Loucy (cell line): ENCODE measurements around the gene MACO1.
"Not testable (repeated sequence)": the region's sequence is repeated elsewhere in the genome, so short reads cannot be mapped to it uniquely, and the experiment has no call there.

Source experiments
- H2AFZ ChIP-seq: fragments of 200-600 bp; sonication (generic); 2 replicates; pipeline ENCODE4 v1.6.0; 2016; ENCODE audit warnings: antibody characterized with exemption, mild to moderate bottlenecking, low read length, moderate library complexity
- H3F3A ChIP-seq: fragments of 200-600 bp; 2 replicates; pipeline ENCODE4 v1.6.0; 2016; ENCODE audit warnings: antibody characterized with exemption, low read depth, mild to moderate bottlenecking
- H3K27me3 ChIP-seq: fragments of 200-600 bp; sonication (generic); 2 replicates; pipeline ENCODE4 v1.6.1; 2014; ENCODE audit warnings: low read length, mild to moderate bottlenecking; ENCODE audit not compliant: insufficient read depth, poor library complexity, severe bottlenecking
- H3K36me3 ChIP-seq: fragments of 200-600 bp; sonication (generic); 2 replicates; pipeline ENCODE4 v1.6.1; 2016; ENCODE audit warnings: low read length; ENCODE audit not compliant: insufficient read depth
- H3K4me1 ChIP-seq: fragments of 200-600 bp; sonication (generic); 2 replicates; pipeline ENCODE4 v1.5.1; 2014; ENCODE audit warnings: low read length, mild to moderate bottlenecking; ENCODE audit not compliant: insufficient read depth, poor library complexity, severe bottlenecking
- H3K4me2 ChIP-seq: fragments of 200-600 bp; sonication (generic); 2 replicates; pipeline ENCODE4 v1.6.0; 2014; ENCODE audit warnings: antibody characterized with exemption, low read length, low read depth, mild to moderate bottlenecking; ENCODE audit not compliant: poor library complexity, severe bottlenecking
- H3K4me3 ChIP-seq: fragments of 200-600 bp; sonication (generic); 2 replicates; pipeline ENCODE4 v1.5.1; 2014; ENCODE audit warnings: low read length, mild to moderate bottlenecking, mixed read lengths; ENCODE audit not compliant: poor library complexity, severe bottlenecking
- H3K79me2 ChIP-seq: fragments of 200-600 bp; sonication (generic); 2 replicates; pipeline ENCODE4 v1.6.1; 2014; ENCODE audit warnings: low read length; ENCODE audit not compliant: insufficient read depth
- H3K9ac ChIP-seq: fragments of 200-600 bp; sonication (generic); 2 replicates; pipeline ENCODE4 v1.6.0; 2014; ENCODE audit warnings: mild to moderate bottlenecking, low read depth, low read length, moderate library complexity; ENCODE audit not compliant: poor library complexity, severe bottlenecking
- H3K9me2 ChIP-seq: fragments of 200-600 bp; sonication (generic); replicated peaks from 2 replicates; pipeline ENCODE4 v1.6.1; 2016; ENCODE audit warnings: low read depth, low read length, mixed read lengths
- H3K9me3 ChIP-seq: fragments of 200-600 bp; sonication (generic); 2 replicates; pipeline ENCODE4 v1.6.1; 2014; ENCODE audit warnings: mild to moderate bottlenecking, antibody characterized with exemption, low read length, low read depth; ENCODE audit not compliant: insufficient read depth
- H4K20me1 ChIP-seq: fragments of 200-600 bp; sonication (generic); 2 replicates; pipeline ENCODE4 v1.6.0; 2014; ENCODE audit warnings: antibody characterized with exemption, low read length, mild to moderate bottlenecking; ENCODE audit not compliant: insufficient read depth, poor library complexity, severe bottlenecking
- CTCF ChIP-seq: fragments of 200-600 bp; sonication (generic); conservative IDR thresholded peaks from 2 replicates; pipeline ENCODE4 v1.5.1; 2014; ENCODE audit warnings: mild to moderate bottlenecking, antibody characterized with exemption, low read length
- EZH2phosphoT487 ChIP-seq: fragments of 200-600 bp; IDR thresholded peaks from 2 replicates; pipeline ENCODE4 v1.6.1; 2018; ENCODE audit warnings: antibody characterized with exemption, mild to moderate bottlenecking, moderate library complexity, borderline replicate concordance

Gene MACO1

GRCh38 chr1:25430073-25430966 lies at the start of gene MACO1:
MACO1 (plus strand) TSS chr1:25430897; CDS start chr1:25431099, 202 bp downstream.
- Histone ChIP-seq H3K9ac (peak within 1 kb of the TSS; percentile 81), H3K4me1 (peaks cover 43% of the 10 kb centered on the region), H3K79me2 (peaks cover 44% of the 10 kb centered on the region), H3K4me2 (peak within 1 kb of the TSS; percentile 96), H3F3A (peaks cover 3% of the 10 kb centered on the region), H3K4me3 (peak within 1 kb of the TSS; percentile 77), H3K9me2 (no peaks in the 10 kb centered on the region), H3K27me3 (no peaks in the 10 kb centered on the region), H3K36me3 (no peaks in the 10 kb centered on the region), H4K20me1 (peaks cover 40% of the 10 kb centered on the region), H3K9me3 (no peaks in the 10 kb centered on the region), H2AFZ (peak within 1 kb of the TSS; percentile 91)
- no peak for TF ChIP-seq CTCF
- no peak for TF ChIP-seq EZH2phosphoT487

- not testable (repeated sequence) for H3F3A ChIP-seq, H3K9me3 ChIP-seq, H3K4me3 ChIP-seq, H3K36me3 ChIP-seq, H2AFZ ChIP-seq, H4K20me1 ChIP-seq, H3K27me3 ChIP-seq, H3K9ac ChIP-seq, H3K9me2 ChIP-seq, H3K79me2 ChIP-seq, H3K4me1 ChIP-seq, H3K4me2 ChIP-seq
Observed at GRCh38 chr1:25382543-25382942, 48.2 kb upstream of the MACO1 start.

GRCh38 chr1:25383090-25383489 lies 47.6 kb upstream of the MACO1 start:
- not testable (repeated sequence) for H3K27me3 ChIP-seq, H3K79me2 ChIP-seq, H3K9me3 ChIP-seq, H3F3A ChIP-seq, H3K4me3 ChIP-seq, H4K20me1 ChIP-seq, H3K9me2 ChIP-seq, H3K36me3 ChIP-seq, H3K4me2 ChIP-seq, H2AFZ ChIP-seq, H3K4me1 ChIP-seq, H3K9ac ChIP-seq

GRCh38 chr1:25383875-25384274 lies 46.8 kb upstream of the MACO1 start:
- not testable (repeated sequence) for H3K4me2 ChIP-seq, H3K9me2 ChIP-seq

GRCh38 chr1:25387096-25387495 lies 43.6 kb upstream of the MACO1 start:
- H2AFZ ChIP-seq, H3K36me3 ChIP-seq, H3K27me3 ChIP-seq, H4K20me1 ChIP-seq, H3K9me2 ChIP-seq, H3K9me3 ChIP-seq, H3F3A ChIP-seq, H3K9ac ChIP-seq, H3K4me3 ChIP-seq, H3K79me2 ChIP-seq, H3K4me2 ChIP-seq, H3K4me1 ChIP-seq: not testable (repeated sequence)

More at GRCh38 chr1:25383875-25384274, 46.8 kb upstream of the MACO1 start:
- not testable (repeated sequence) for H4K20me1 ChIP-seq, H3K4me1 ChIP-seq, H3K27me3 ChIP-seq, H3K9me3 ChIP-seq, H3K9ac ChIP-seq, H2AFZ ChIP-seq, H3F3A ChIP-seq, H3K36me3 ChIP-seq, H3K4me3 ChIP-seq, H3K79me2 ChIP-seq

GRCh38 chr1:25388691-25389090 lies 42.0 kb upstream of the MACO1 start:
- H3K9ac ChIP-seq, H3K9me2 ChIP-seq, H3K79me2 ChIP-seq, H3K4me3 ChIP-seq, H3K4me2 ChIP-seq, H3K4me1 ChIP-seq, H3F3A ChIP-seq, H4K20me1 ChIP-seq, H3K36me3 ChIP-seq, H3K27me3 ChIP-seq, H2AFZ ChIP-seq, H3K9me3 ChIP-seq: not testable (repeated sequence)
